Activated naive CD4-positive, alpha-beta T cell treated with anti-CD3 and anti-CD28 coated beads for 36 hours (primary cell): ENCODE results near the gene B4GALT1. TPM values are rescaled to one million over a fixed set of nuclear protein-coding genes. Genes with fewer than 3 reads are reported as not detected.
A peak's percentile ranks its signal among the peaks of the same experiment; 100 is the strongest.

Source experiments
- CTCF ChIA-PET: fragments of 350-600 bp; sonication (Branson Sonifier 250); formaldehyde crosslinking; loops from one replicate; lab custom pipeline; 2021; ENCODE audit warnings: antibody characterized with exemption; lab: Charles Lee
- DNase-seq: peaks from one replicate; pipeline ENCODE4 v3.0.0-alpha.2; 2020
- H3K27ac Mint-ChIP-seq: one replicate; pipeline ENCODE4 v1.8.0; 2021; ENCODE audit warnings: mild to moderate bottlenecking, mixed read lengths
- H3K27me3 Mint-ChIP-seq: one replicate; pipeline ENCODE4 v1.8.0; 2021; ENCODE audit warnings: low read depth, mixed read lengths
- H3K36me3 Mint-ChIP-seq: one replicate; pipeline ENCODE4 v1.8.0; 2021; ENCODE audit warnings: low read depth, mixed read lengths
- H3K4me1 Mint-ChIP-seq: one replicate; pipeline ENCODE4 v1.8.0; 2021; ENCODE audit warnings: low read depth, mixed read lengths
- H3K4me3 Mint-ChIP-seq: one replicate; pipeline ENCODE4 v1.8.0; 2021; ENCODE audit warnings: mild to moderate bottlenecking, moderate library complexity, mixed read lengths
- H3K9me3 Mint-ChIP-seq: one replicate; pipeline ENCODE4 v1.8.0; 2021; ENCODE audit warnings: mixed read lengths
- intact Hi-C: fragments of 100-400 bp; cut with micrococcal nuclease; formaldehyde crosslinking; loops from one replicate; pipeline ENCODE4 v1.15.1; 2023
- total RNA-seq, 2 experiments: library from RNA; stranded (reverse); gene quantifications; one replicate each; pipeline ENCODE4 v1.2.3, GENCODE V29; 2021

The B4GALT1 gene
- total RNA-seq, 2 experiments from 2014 or later, result 42.8 to 44.1 TPM

- Mint-ChIP-seq H3K4me3 (no peak overlapping the region), H3K36me3 (peaks cover 20% of the 10 kb centered on the region), H3K27ac (no peak overlapping the region), H3K4me1 (peaks cover 11% of the 10 kb centered on the region), H3K9me3 (no peaks in the 10 kb centered on the region), H3K27me3 (no peaks in the 10 kb centered on the region)
- CTCF ChIA-PET, result no interaction called here
- DNase-seq, result no peak
- intact Hi-C loops, result no loop called here
Measured at GRCh38 chr9:33124046-33124445, 43.1 kb downstream of the B4GALT1 start.

- Mint-ChIP-seq H3K9me3 (no peaks in the 10 kb centered on the region), H3K27me3 (no peaks in the 10 kb centered on the region), H3K27ac (no peak overlapping the region), H3K4me3 (no peak overlapping the region), H3K36me3 (peaks cover 20% of the 10 kb centered on the region), H3K4me1 (peaks cover 13% of the 10 kb centered on the region)
- no peak for DNase-seq
- intact Hi-C loops, result no loop called here
- CTCF ChIA-PET, result no interaction called here
Measured at GRCh38 chr9:33123407-33124031, 43.6 kb downstream of the B4GALT1 start.

- no peak overlapping the region for H3K27ac Mint-ChIP-seq
- DNase-seq, result no peak
- H3K4me3 Mint-ChIP-seq, result no peak overlapping the region
- no peaks in the 10 kb centered on the region for H3K9me3 Mint-ChIP-seq
- CTCF ChIA-PET, result no interaction called here
- no peaks in the 10 kb centered on the region for H3K27me3 Mint-ChIP-seq
- intact Hi-C loops, result no loop called here
- H3K36me3 Mint-ChIP-seq, result peaks cover 24% of the 10 kb centered on the region
- H3K4me1 Mint-ChIP-seq, result peaks cover 28% of the 10 kb centered on the region
Measured at GRCh38 chr9:33120620-33121019, 46.5 kb downstream of the B4GALT1 start.

GRCh38 chr9:33117796-33118195 is 49.3 kb downstream of the B4GALT1 start:
- Mint-ChIP-seq H3K4me3 (no peak overlapping the region), H3K27ac (no peak overlapping the region)
- CTCF ChIA-PET, result no interaction called here

GRCh38 chr9:33117306-33117705 is 49.8 kb downstream of the B4GALT1 start:
- Mint-ChIP-seq H3K4me1 (peaks cover 25% of the 10 kb centered on the region), H3K27ac (peak overlapping the region; percentile 30), H3K36me3 (peaks cover 28% of the 10 kb centered on the region), H3K27me3 (no peaks in the 10 kb centered on the region), H3K9me3 (no peaks in the 10 kb centered on the region), H3K4me3 (no peak overlapping the region)
- DNase-seq, result no peak
- intact Hi-C loops, result no loop called here
- CTCF ChIA-PET, result interaction anchor here (0.7 kb wide), 1 partner anchor 53 kb away, joined by 3 read pairs; no protein-coding TSS in a partner anchor

More at GRCh38 chr9:33117796-33118195, 49.3 kb downstream of the B4GALT1 start:
- no peak for DNase-seq
- Mint-ChIP-seq H3K9me3 (no peaks in the 10 kb centered on the region), H3K4me1 (peaks cover 25% of the 10 kb centered on the region), H3K27me3 (no peaks in the 10 kb centered on the region), H3K36me3 (peaks cover 26% of the 10 kb centered on the region)
- intact Hi-C loops, result no loop called here

GRCh38 chr9:33116860-33117259 is 50.3 kb downstream of the B4GALT1 start:
- DNase-seq, result no peak
- Mint-ChIP-seq H3K9me3 (no peaks in the 10 kb centered on the region), H3K36me3 (peaks cover 29% of the 10 kb centered on the region), H3K27me3 (no peaks in the 10 kb centered on the region), H3K4me1 (peaks cover 24% of the 10 kb centered on the region), H3K27ac (no peak overlapping the region), H3K4me3 (no peak overlapping the region)
- intact Hi-C loops, result no loop called here
- CTCF ChIA-PET, result interaction anchor here (0.7 kb wide), 1 partner anchor 54 kb away, joined by 3 read pairs; no protein-coding TSS in a partner anchor

- H3K36me3 Mint-ChIP-seq, result peaks cover 26% of the 10 kb centered on the region
- intact Hi-C loops, result no loop called here
Measured at GRCh38 chr9:33114746-33115145, 52.4 kb downstream of the B4GALT1 start.

GRCh38 chr9:33113799-33114547 is 53.2 kb downstream of the B4GALT1 start:
- no peak for DNase-seq
- Mint-ChIP-seq H3K4me1 (peaks cover 28% of the 10 kb centered on the region), H3K9me3 (no peaks in the 10 kb centered on the region), H3K36me3 (peaks cover 22% of the 10 kb centered on the region), H3K27ac (peak overlapping the region; percentile 43), H3K27me3 (no peaks in the 10 kb centered on the region), H3K4me3 (no peak overlapping the region)
- intact Hi-C loops, result no loop called here
- CTCF ChIA-PET, result no interaction called here

More at GRCh38 chr9:33114746-33115145, 52.4 kb downstream of the B4GALT1 start:
- no peak for DNase-seq
- H3K4me1 Mint-ChIP-seq, result peaks cover 25% of the 10 kb centered on the region
- no peaks in the 10 kb centered on the region for H3K27me3 Mint-ChIP-seq
- H3K27ac Mint-ChIP-seq, result no peak overlapping the region
- no peaks in the 10 kb centered on the region for H3K9me3 Mint-ChIP-seq
- CTCF ChIA-PET, result no interaction called here
- H3K4me3 Mint-ChIP-seq, result no peak overlapping the region

GRCh38 chr9:33112094-33112493 is 55.0 kb downstream of the B4GALT1 start:
- Mint-ChIP-seq H3K27ac (peak overlapping the region; percentile 9), H3K36me3 (peaks cover 15% of the 10 kb centered on the region), H3K4me3 (no peak overlapping the region), H3K4me1 (peaks cover 15% of the 10 kb centered on the region), H3K27me3 (no peaks in the 10 kb centered on the region), H3K9me3 (no peaks in the 10 kb centered on the region)
- intact Hi-C loops, result no loop called here
- CTCF ChIA-PET, result interaction anchor here (1.1 kb wide), 1 partner anchor 114 kb away, joined by 3 read pairs; no protein-coding TSS in a partner anchor
- no peak for DNase-seq

GRCh38 chr9:33111631-33112030 is 55.5 kb downstream of the B4GALT1 start:
- H3K27ac Mint-ChIP-seq, result peak overlapping the region; percentile 9
- no peak for DNase-seq
- CTCF ChIA-PET, result interaction anchor here (0.7 to 1.1 kb wide), 2 partner anchors 58 to 115 kb away, joined by 3 read pairs; no protein-coding TSS in a partner anchor
- no peaks in the 10 kb centered on the region for H3K27me3 Mint-ChIP-seq
- H3K36me3 Mint-ChIP-seq, result peaks cover 12% of the 10 kb centered on the region
- H3K4me1 Mint-ChIP-seq, result peaks cover 11% of the 10 kb centered on the region
- no peaks in the 10 kb centered on the region for H3K9me3 Mint-ChIP-seq
- intact Hi-C loops, result loop anchor here (2.0 kb wide), 2 partner anchors 31 to 55 kb away; partner anchors contain the start of gene B4GALT1
- no peak overlapping the region for H3K4me3 Mint-ChIP-seq

GRCh38 chr9:33110686-33111085 is 56.5 kb downstream of the B4GALT1 start:
- Mint-ChIP-seq H3K4me3 (no peak overlapping the region), H3K36me3 (peaks cover 9% of the 10 kb centered on the region), H3K9me3 (no peaks in the 10 kb centered on the region), H3K4me1 (peaks cover 11% of the 10 kb centered on the region), H3K27me3 (no peaks in the 10 kb centered on the region), H3K27ac (no peak overlapping the region)
- CTCF ChIA-PET, result interaction anchor here (1.1 kb wide), 1 partner anchor 115 kb away, joined by 3 read pairs; no protein-coding TSS in a partner anchor
- intact Hi-C loops, result loop anchor here (1.0 to 2.0 kb wide), 3 partner anchors 30 to 56 kb away; partner anchors contain the start of gene B4GALT1
- no peak for DNase-seq

GRCh38 chr9:33109850-33110595 is 57.1 kb downstream of the B4GALT1 start:
- H3K36me3 Mint-ChIP-seq, result peaks cover 8% of the 10 kb centered on the region
- intact Hi-C loops, result loop anchor here (1.0 to 2.0 kb wide), 3 partner anchors 29 to 57 kb away; partner anchors contain the start of gene B4GALT1

More at GRCh38 chr9:33109850-33110595, 57.1 kb downstream of the B4GALT1 start:
- peak overlapping the region; percentile 11 for H3K27ac Mint-ChIP-seq
- no peaks in the 10 kb centered on the region for H3K27me3 Mint-ChIP-seq
- H3K9me3 Mint-ChIP-seq, result no peaks in the 10 kb centered on the region
- CTCF ChIA-PET, result interaction anchor here (0.6 to 1.4 kb wide), 3 partner anchors 16 to 116 kb away, joined by 3 read pairs; partner anchors contain the start of gene B4GALT1
- no peak for DNase-seq
- H3K4me3 Mint-ChIP-seq, result no peak overlapping the region
- H3K4me1 Mint-ChIP-seq, result peaks cover 11% of the 10 kb centered on the region
